PFSK-1 (cell line): ENCODE data around the gene MRLN.

Experiments
- FOXP2 ChIP-seq: optimal IDR thresholded peaks from 2 replicates; pipeline ENCODE3; 2011; ENCODE audit warnings: borderline replicate concordance, control low read depth, inconsistent platforms; ENCODE audit not compliant: insufficient read depth; ENCODE audit errors: extremely low read length, extremely low read depth
- POLR2AphosphoS5 ChIP-seq: IDR thresholded peaks from 2 replicates; pipeline ENCODE4 v1.6.1; 2012; ENCODE audit warnings: low read depth, mild to moderate bottlenecking, control low read depth, low read length, moderate library complexity
- REST ChIP-seq, 2 experiments: IDR thresholded peaks; 2 replicates each; pipeline versions ENCODE4 v1.6.1 to v1.8.0; 2011 to 2012; ENCODE audit warnings: low read depth in 2 of 2, low read length in 2 of 2, control low read depth in 1 of 2, inconsistent platforms in 1 of 2, mild to moderate bottlenecking in 1 of 2, moderate library complexity in 1 of 2; ENCODE audit not compliant: insufficient read depth in 1 of 2
- SIN3A ChIP-seq: IDR thresholded peaks from 2 replicates; pipeline ENCODE4 v1.6.1; 2012; ENCODE audit warnings: mild to moderate bottlenecking, low read length, moderate library complexity, borderline replicate concordance; ENCODE audit not compliant: insufficient read depth
- TAF1 ChIP-seq: IDR thresholded peaks from 2 replicates; pipeline ENCODE4 v1.6.1; 2012; ENCODE audit warnings: low read length, control low read depth, borderline replicate concordance; ENCODE audit not compliant: insufficient read depth

MRLN gene

DNA sequence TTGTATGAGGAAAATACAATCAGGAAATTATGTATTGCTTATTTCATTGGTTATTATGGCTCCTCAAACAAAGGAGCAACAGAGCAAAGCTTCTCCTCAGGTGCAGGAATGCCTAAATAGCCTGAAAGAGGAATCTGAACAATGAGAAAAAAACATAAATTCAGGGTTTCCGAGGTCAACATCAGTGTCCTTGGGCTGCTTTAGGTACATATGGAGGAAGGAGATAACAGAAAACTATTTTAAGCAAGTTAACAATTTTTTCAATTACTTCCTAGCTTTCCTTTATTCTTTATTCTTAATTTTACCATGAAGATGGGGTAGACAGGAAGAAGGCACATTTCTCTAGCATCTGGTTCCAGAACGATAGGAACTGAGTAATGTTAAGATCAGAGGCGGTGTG lies 57.6 kb downstream of the MRLN start:
- TF ChIP-seq SIN3A (no peak), REST (IDR thresholded peaks at IDR 0.05; ENCODE audit: insufficient read depth in 1 of 2, low read depth in 2 of 2, low read length in 2 of 2) (no peak), TAF1 (no peak), POLR2AphosphoS5 (no peak), FOXP2 (no peak)

DNA sequence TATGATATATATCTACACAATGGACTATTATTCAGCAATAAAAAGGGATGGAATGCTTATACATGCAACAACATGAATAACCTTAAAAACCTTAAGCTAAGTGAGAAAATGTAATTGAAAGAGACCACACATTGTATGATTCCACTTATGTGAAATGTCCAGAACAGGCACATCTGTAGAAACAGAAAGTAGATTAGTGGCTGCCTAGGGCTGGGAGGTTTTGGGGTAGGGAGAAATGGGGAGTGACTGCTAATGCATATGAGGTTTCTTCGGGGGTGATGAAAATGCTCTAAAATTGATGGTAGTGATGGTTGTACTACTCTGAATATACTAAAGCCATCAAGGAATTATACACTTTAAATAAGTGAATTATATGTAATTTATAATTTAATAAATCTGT lies 58.3 kb downstream of the MRLN start:
- no peak for TF ChIP-seq TAF1

DNA sequence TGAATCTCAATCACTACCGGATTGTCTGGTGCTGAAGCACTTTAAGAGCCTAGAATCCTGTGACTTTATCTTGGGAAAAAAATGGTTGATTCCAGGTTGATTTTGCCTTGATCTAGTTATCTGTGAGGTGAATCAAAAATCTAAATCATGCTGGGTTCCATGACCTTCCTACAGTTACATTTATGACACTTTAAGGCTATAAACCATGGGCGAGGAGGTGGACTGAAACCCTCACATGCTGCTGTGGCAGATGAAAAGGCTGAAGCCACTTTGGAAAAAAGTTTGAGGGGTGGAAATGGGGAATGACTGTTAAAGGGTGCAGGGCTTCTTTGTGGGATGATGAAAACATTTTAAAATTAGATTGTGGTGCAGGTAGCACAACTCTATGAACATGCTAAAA lies 61.1 kb downstream of the MRLN start:
- TF ChIP-seq REST (IDR thresholded peaks at IDR 0.05; ENCODE audit: insufficient read depth in 1 of 2, low read depth in 2 of 2, low read length in 2 of 2): no peak

DNA sequence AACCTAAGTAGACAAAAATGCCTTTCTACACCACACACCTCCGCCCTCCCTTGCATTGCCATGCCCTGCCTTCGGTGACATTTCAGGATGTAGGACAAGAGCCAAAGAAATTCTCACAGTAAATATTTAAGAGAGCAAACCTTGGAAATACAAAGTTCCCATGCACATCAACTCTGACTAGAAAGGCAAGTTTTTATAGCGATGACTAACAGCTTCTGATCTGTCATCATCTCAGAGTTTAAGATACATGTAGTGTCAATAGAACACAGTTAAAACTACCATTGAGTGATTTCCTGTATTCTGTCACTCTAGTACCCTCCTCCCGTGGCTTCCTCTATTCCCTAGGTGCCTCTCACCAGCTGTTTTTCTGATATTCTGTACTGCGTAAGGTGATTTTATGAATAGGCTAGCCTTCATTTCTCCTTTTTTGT lies 64.3 kb downstream of the MRLN start:
- TF ChIP-seq REST (IDR thresholded peaks at IDR 0.05; ENCODE audit: insufficient read depth in 1 of 2, low read depth in 2 of 2, low read length in 2 of 2): no peak

DNA sequence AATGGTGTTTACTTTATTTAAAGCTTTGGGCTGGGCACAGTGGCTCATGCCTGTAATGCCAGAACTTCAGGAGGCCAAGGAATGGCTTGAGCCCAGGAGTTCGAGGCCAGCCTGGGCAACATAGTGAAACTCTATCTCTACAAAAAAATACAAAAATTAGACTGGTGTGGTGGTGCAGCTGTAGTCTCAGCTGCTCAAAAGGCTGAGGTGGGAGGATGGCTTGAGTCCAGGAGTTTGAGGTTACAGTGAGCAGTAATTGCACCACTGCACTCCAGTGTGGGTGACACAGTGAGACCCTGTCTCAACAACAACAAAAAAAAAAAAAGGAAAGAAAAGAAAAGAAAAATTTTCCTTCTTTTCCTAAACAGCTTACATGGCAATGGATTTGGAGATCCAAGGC lies 65.6 kb downstream of the MRLN start:
- TF ChIP-seq FOXP2 (no peak), REST (IDR thresholded peaks at IDR 0.05; ENCODE audit: insufficient read depth in 1 of 2, low read depth in 2 of 2, low read length in 2 of 2) (no peak), SIN3A (no peak)
